ENCODE data around the gene CLDN14.

Gene CLDN14

GRCh38 chr21:36471254-36471723 lies 8.6 kb downstream of the CLDN14 start:
- no peak for TF ChIP-seq ZNF274 (IDR thresholded peaks at IDR 0.05; ENCODE audit: low read depth, low read length)

GRCh38 chr21:36470294-36470693 lies 9.6 kb downstream of the CLDN14 start:
- no peak overlapping the region for H3K4me3 ChIP-seq (ENCODE audit: low read length)
- no peak for TF ChIP-seq ZNF274 (IDR thresholded peaks at IDR 0.05; ENCODE audit: low read depth, low read length)

More at GRCh38 chr21:36471254-36471723, 8.6 kb downstream of the CLDN14 start:
- no peak overlapping the region for H3K4me3 ChIP-seq (ENCODE audit: low read length)

- no peak for TF ChIP-seq ZNF274 (IDR thresholded peaks at IDR 0.05; ENCODE audit: low read depth, low read length)
- H3K4me3 ChIP-seq (ENCODE audit: low read length) = no peak overlapping the region
These were observed 13.8 kb downstream of the CLDN14 start for GRCh38 chr21:36466061-36466511.

GRCh38 chr21:36465478-36465877 lies 14.4 kb downstream of the CLDN14 start:
- H3K4me3 ChIP-seq (ENCODE audit: low read length) = no peak overlapping the region
- TF ChIP-seq ZNF274 (IDR thresholded peaks at IDR 0.05; ENCODE audit: low read depth, low read length) = no peak

GRCh38 chr21:36464590-36464989 lies 15.3 kb downstream of the CLDN14 start:
- no peak for TF ChIP-seq ZNF274 (IDR thresholded peaks at IDR 0.05; ENCODE audit: low read depth, low read length)
- H3K4me3 ChIP-seq (ENCODE audit: low read length) = no peak overlapping the region

- TF ChIP-seq ZNF274 (IDR thresholded peaks at IDR 0.05; ENCODE audit: low read depth, low read length) = no peak
- no peak overlapping the region for H3K4me3 ChIP-seq (ENCODE audit: low read length)
These were observed 15.9 kb downstream of the CLDN14 start for GRCh38 chr21:36463991-36464390.

GRCh38 chr21:36463204-36463603 lies 16.7 kb downstream of the CLDN14 start:
- H3K4me3 ChIP-seq (ENCODE audit: low read length) = no peak overlapping the region
- TF ChIP-seq ZNF274 (IDR thresholded peaks at IDR 0.05; ENCODE audit: low read depth, low read length) = no peak

- TF ChIP-seq ZNF274 (IDR thresholded peaks at IDR 0.05; ENCODE audit: low read depth, low read length) = no peak
- no peak overlapping the region for H3K4me3 ChIP-seq (ENCODE audit: low read length)
These were observed 17.9 kb downstream of the CLDN14 start for GRCh38 chr21:36461918-36462486.

- TF ChIP-seq ZNF274 (IDR thresholded peaks at IDR 0.05; ENCODE audit: low read depth, low read length) = no peak
- H3K4me3 ChIP-seq (ENCODE audit: low read length) = no peak overlapping the region
These were observed 18.5 kb downstream of the CLDN14 start for GRCh38 chr21:36461277-36461917.

- TF ChIP-seq ZNF274 (IDR thresholded peaks at IDR 0.05; ENCODE audit: low read depth, low read length) = no peak
- no peak overlapping the region for H3K4me3 ChIP-seq (ENCODE audit: low read length)
These were observed 19.1 kb downstream of the CLDN14 start for GRCh38 chr21:36460866-36461265.

GRCh38 chr21:36459098-36459497 lies 20.8 kb downstream of the CLDN14 start:
- no peak overlapping the region for H3K4me3 ChIP-seq (ENCODE audit: low read length)
- TF ChIP-seq ZNF274 (IDR thresholded peaks at IDR 0.05; ENCODE audit: low read depth, low read length) = no peak

GRCh38 chr21:36456729-36457414 lies 23.1 kb downstream of the CLDN14 start:
- H3K4me3 ChIP-seq (ENCODE audit: low read length) = no peak overlapping the region
- no peak for TF ChIP-seq ZNF274 (IDR thresholded peaks at IDR 0.05; ENCODE audit: low read depth, low read length)

GRCh38 chr21:36454706-36455105 lies 25.2 kb downstream of the CLDN14 start:
- no peak for TF ChIP-seq ZNF274 (IDR thresholded peaks at IDR 0.05; ENCODE audit: low read depth, low read length)
- H3K4me3 ChIP-seq (ENCODE audit: low read length) = no peak overlapping the region

GRCh38 chr21:36454093-36454531 lies 25.8 kb downstream of the CLDN14 start:
- H3K4me3 ChIP-seq (ENCODE audit: low read length) = no peak overlapping the region
- no peak for TF ChIP-seq ZNF274 (IDR thresholded peaks at IDR 0.05; ENCODE audit: low read depth, low read length)

GRCh38 chr21:36452281-36452825 lies 27.6 kb downstream of the CLDN14 start:
- H3K4me3 ChIP-seq (ENCODE audit: low read length) = no peak overlapping the region
- TF ChIP-seq ZNF274 (IDR thresholded peaks at IDR 0.05; ENCODE audit: low read depth, low read length) = no peak

Measured in GM08714 (cell line).